AG10803 (cell line): ENCODE data around the gene DCAF6.
"Not testable (repeated sequence)": the region's sequence is repeated elsewhere in the genome, so short reads cannot be mapped to it uniquely, and the experiment has no call there.

Experiments
- DNase-seq: peaks from one replicate; pipeline ENCODE4 v3.0.0; 2010; ENCODE audit warnings: low read depth
- H3K4me3 ChIP-seq: 2 replicates; pipeline ENCODE4 v1.5.1; 2011; ENCODE audit warnings: mild to moderate bottlenecking, low read length, control low read depth
- TF ChIP-seq, protein P1 (sequence below): conservative IDR thresholded peaks from 2 replicates; pipeline ENCODE4 v1.5.1; 2011; ENCODE audit warnings: mild to moderate bottlenecking, low read length, control low read depth, inconsistent platforms

Gene DCAF6

DNA sequence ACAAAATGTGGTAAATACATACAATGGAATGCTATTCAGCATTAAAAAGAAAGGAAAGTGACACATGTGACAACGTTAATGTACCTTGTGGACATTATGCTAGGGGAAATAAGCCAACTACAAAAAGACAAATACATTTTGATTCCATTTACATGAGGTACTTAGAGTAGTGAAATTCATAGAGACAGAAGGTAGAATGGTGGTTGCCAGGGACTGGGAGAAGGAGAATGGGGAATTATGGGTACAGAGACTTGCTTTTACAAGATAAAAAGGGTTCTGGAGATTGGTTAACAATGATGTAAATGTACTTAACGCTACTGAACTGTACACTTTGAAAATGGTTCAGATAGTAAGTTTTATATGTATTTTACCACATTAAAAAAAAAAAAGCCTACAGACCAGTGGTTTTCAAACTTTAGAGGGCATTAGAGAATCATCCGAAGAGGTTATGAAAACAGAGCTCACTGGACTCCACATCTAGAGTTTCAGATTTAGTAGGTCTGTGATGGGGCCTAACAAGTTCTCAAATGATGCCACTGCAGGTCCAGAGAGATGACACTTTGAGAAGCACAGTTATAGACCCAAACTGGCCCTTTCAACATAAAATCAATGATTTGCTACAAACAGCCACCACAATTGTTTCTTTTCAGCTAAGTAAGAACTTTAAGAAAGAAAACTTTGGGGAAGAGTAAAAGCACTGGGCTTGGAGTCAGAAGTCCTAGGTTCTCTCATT, 13.0 kb upstream of the DCAF6 start:
- H3K4me3 ChIP-seq = no peak overlapping the region
- TF ChIP-seq, protein P1, sequence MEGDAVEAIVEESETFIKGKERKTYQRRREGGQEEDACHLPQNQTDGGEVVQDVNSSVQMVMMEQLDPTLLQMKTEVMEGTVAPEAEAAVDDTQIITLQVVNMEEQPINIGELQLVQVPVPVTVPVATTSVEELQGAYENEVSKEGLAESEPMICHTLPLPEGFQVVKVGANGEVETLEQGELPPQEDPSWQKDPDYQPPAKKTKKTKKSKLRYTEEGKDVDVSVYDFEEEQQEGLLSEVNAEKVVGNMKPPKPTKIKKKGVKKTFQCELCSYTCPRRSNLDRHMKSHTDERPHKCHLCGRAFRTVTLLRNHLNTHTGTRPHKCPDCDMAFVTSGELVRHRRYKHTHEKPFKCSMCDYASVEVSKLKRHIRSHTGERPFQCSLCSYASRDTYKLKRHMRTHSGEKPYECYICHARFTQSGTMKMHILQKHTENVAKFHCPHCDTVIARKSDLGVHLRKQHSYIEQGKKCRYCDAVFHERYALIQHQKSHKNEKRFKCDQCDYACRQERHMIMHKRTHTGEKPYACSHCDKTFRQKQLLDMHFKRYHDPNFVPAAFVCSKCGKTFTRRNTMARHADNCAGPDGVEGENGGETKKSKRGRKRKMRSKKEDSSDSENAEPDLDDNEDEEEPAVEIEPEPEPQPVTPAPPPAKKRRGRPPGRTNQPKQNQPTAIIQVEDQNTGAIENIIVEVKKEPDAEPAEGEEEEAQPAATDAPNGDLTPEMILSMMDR = no peak
- DNase-seq = no peak

DNA sequence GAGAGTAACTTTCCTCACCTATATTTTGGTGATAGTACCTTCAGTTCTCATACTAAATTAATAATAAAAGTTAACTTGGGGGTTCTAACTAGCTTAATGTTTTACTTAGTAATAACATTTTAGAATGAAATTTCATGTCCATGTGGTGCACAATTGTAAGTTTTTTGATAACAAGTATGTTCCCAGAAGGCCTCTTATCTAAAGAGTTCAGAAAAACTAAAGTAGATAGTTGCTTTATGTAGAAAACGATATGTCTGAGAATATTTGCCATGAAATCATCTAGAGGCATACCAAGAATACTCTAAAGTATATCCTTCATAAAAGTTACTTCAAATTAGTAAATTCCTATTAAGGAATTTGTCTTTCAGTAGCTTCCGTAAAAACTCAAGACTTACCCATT, 12.4 kb upstream of the DCAF6 start:
- TF ChIP-seq, protein P1 = no peak
- no peak for DNase-seq
- no peak overlapping the region for H3K4me3 ChIP-seq

GRCh38 chr1:167924543-167925231, 11.8 kb upstream of the DCAF6 start:
- no peak overlapping the region for H3K4me3 ChIP-seq

GRCh38 chr1:167926486-167926997, 9.9 kb upstream of the DCAF6 start:
- TF ChIP-seq, protein P1 = no peak
- no peak overlapping the region for H3K4me3 ChIP-seq
- no peak for DNase-seq

More at GRCh38 chr1:167924543-167925231, 11.8 kb upstream of the DCAF6 start:
- DNase-seq = no peak
- TF ChIP-seq, protein P1 = no peak

DNA sequence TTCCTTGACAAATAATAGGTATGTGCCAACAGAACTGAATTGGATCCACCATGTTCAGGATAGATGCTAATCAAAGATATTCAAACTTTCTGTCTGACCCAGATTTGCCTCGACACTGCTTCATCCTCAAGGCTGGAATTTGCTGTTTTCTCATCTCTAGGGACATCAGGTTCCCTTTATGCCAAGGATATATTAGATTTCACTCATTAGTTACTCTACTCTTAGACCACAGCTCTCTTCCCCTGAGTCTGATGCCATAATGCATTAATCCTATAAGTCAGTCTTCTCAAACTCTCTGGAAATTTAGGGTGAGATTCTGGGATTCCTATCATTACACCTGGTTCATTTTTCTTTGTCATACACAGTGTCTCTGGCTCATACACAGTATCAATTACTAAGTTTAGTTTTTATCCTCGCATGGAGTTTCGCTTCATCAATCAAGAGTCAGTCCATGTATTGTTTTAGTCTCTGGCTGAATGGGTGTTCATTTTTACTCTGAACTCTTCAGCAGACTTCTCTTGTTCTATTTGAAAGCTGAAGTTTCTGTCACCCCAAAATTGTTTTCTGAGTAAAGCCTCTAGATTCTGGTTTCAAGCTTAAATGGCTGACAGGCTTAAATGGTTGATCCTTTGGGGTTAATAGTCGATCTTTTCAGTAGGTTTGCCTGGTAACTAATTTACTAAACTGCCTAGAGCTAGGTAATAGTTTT, 9.3 kb upstream of the DCAF6 start:
- TF ChIP-seq, protein P1 = no peak
- DNase-seq = no peak
- H3K4me3 ChIP-seq = no peak overlapping the region

DNA sequence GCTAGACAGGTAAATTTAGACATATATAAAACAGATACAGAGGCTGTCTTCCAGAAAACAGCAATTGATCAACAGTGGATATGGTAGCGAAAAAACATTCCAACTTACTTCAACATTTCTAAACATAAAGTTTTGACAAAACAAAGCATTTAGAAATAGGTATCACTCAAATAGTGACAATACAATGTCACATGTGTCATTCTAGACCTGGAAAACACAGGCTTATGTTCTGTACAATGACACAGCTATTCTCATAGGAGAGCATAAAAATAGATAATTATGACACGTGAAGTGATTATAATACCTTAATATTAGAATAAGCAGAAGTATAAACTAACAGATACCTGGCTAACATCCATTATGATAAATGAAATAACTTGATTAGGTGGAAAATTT, 8.0 kb upstream of the DCAF6 start:
- TF ChIP-seq, protein P1 = no peak
- H3K4me3 ChIP-seq = no peak overlapping the region
- DNase-seq = no peak

DNA sequence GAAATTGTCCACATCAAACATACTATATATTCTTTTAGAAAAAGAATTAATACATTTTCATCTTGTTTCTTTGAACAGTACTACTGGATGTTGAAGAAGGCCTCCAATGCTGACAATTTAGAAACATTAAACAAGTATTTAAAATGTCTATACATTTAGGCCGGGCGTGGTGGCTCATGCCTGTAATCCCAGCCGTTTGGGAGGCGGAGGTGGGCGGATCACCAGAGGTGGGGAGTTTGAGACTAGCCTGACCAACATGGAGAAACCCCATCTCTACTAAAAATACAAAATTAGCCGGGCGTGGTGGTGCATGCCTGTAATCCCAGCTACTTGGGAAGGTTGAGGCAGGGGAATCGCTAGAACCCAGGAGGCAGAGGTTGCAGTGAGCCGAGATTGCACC, 7.6 kb upstream of the DCAF6 start:
- not testable (repeated sequence) for H3K4me3 ChIP-seq, DNase-seq
